ENCODE results near the gene NKX2-8. TPM values are rescaled to one million over a fixed set of nuclear protein-coding genes. Genes with fewer than 3 reads are reported as not detected.

The NKX2-8 gene
- total RNA-seq, 1 donor from 2014 or later, result not detected

DNA sequence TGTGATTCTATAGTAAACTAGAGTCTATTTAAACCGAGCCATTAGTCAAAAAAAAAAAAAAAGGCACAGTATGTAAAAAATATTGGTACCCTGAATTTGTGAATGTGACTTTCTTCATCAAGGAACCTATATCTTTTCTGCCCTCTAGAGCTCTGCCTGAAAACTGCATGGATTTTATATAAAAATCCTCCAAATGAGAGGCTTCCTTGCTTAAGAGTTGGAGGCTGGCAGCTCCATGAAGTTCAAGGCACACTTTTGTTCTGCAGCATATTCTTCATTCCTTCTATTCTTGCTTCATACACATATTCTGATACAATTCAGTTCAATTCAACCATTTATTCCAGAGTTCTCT is 23.1 kb upstream of the NKX2-8 start:
- Histone ChIP-seq H3K27me3 (ENCODE audit: insufficient read depth, low read length) (no peaks in the 10 kb centered on the region), H2AFZ (ENCODE audit: low read depth, low read length) (no peak overlapping the region), H3K9ac (ENCODE audit: low read length) (no peak overlapping the region), H3K79me2 (ENCODE audit: insufficient read depth, low read length) (no peaks in the 10 kb centered on the region), H3K27ac (ENCODE audit: low read depth, low read length) (no peak overlapping the region), H3K9me3 (ENCODE audit: insufficient read depth, low read depth, low read length) (no peaks in the 10 kb centered on the region), H3K4me2 (ENCODE audit: low read length) (no peak overlapping the region), H4K20me1 (ENCODE audit: insufficient read depth, low read length) (no peaks in the 10 kb centered on the region), H3K4me1 (ENCODE audit: insufficient read depth, low read length) (no peaks in the 10 kb centered on the region), H3K4me3 (ENCODE audit: insufficient read depth, low read depth, low read length) (no peak overlapping the region), H3K36me3 (ENCODE audit: insufficient read depth, low read length) (no peaks in the 10 kb centered on the region)
- DNase-seq (ENCODE audit: low read depth) (no peak), FAIRE-seq (no peak)
- H3K4me1 Mint-ChIP-seq (ENCODE audit: low read depth, unreplicated experiment), result peaks cover 2% of the 10 kb centered on the region
- no peak for TF ChIP-seq EZH2 (IDR thresholded peaks at IDR 0.05; ENCODE audit: insufficient read depth, low read length)
- TF ChIP-seq, protein P1, sequence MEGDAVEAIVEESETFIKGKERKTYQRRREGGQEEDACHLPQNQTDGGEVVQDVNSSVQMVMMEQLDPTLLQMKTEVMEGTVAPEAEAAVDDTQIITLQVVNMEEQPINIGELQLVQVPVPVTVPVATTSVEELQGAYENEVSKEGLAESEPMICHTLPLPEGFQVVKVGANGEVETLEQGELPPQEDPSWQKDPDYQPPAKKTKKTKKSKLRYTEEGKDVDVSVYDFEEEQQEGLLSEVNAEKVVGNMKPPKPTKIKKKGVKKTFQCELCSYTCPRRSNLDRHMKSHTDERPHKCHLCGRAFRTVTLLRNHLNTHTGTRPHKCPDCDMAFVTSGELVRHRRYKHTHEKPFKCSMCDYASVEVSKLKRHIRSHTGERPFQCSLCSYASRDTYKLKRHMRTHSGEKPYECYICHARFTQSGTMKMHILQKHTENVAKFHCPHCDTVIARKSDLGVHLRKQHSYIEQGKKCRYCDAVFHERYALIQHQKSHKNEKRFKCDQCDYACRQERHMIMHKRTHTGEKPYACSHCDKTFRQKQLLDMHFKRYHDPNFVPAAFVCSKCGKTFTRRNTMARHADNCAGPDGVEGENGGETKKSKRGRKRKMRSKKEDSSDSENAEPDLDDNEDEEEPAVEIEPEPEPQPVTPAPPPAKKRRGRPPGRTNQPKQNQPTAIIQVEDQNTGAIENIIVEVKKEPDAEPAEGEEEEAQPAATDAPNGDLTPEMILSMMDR (IDR thresholded peaks at IDR 0.05; ENCODE audit: insufficient read depth, low read depth, low read length), result no peak
- no peaks in the 10 kb centered on the region for H3K36me3 Mint-ChIP-seq (ENCODE audit: low read depth, unreplicated experiment)
- H3K9me3 Mint-ChIP-seq (ENCODE audit: unreplicated experiment), result no peaks in the 10 kb centered on the region
- no peak overlapping the region for H3K27ac Mint-ChIP-seq (ENCODE audit: unreplicated experiment)
- H3K27me3 Mint-ChIP-seq (ENCODE audit: low read depth, unreplicated experiment), result peaks cover 29% of the 10 kb centered on the region
- H3K4me3 Mint-ChIP-seq (ENCODE audit: unreplicated experiment), result no peak overlapping the region

DNA sequence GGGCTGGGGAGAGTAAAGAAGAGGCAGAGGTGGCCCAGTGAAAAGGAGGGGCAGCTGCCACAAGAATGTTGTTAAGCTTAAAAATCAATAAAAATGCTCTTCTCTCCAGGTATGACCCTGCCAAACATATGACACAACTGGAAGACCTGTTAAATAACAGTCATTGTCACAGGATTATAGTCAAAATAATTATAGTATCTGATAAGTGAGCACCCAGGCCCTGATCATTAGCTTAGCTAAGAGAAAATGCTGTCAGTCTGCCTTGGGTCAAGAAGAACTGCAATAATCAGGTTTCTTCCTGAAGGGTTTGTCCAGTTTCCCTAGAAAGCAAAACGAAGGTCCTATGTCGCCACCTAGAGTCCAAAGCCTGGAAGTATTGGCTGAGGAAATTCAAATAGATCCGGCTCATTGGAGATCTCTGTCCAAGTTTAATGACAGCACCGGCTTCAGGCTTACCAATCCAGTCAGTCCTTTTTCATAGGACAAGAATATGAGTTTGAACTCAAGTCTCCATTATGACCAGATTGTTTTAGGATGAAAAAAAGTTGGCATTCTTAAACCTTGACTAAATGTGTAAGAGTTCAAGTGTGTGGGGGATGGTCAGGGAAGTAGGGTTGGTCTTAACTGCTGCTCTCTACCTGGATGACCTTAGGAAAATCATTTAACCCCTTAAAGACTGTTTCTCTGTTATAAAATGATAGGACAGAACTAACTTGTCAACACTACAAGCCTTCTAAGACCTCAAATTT is 22.5 kb upstream of the NKX2-8 start:
- Mint-ChIP-seq H3K9me3 (ENCODE audit: unreplicated experiment) (no peaks in the 10 kb centered on the region), H3K27ac (ENCODE audit: unreplicated experiment) (no peak overlapping the region), H3K36me3 (ENCODE audit: low read depth, unreplicated experiment) (no peaks in the 10 kb centered on the region), H3K4me3 (ENCODE audit: unreplicated experiment) (no peak overlapping the region), H3K4me1 (ENCODE audit: low read depth, unreplicated experiment) (peaks cover 2% of the 10 kb centered on the region), H3K27me3 (ENCODE audit: low read depth, unreplicated experiment) (peaks cover 28% of the 10 kb centered on the region)
- DNase-seq (ENCODE audit: low read depth) (peak; percentile 36), FAIRE-seq (peak; percentile 69)
- Histone ChIP-seq H3K27me3 (ENCODE audit: insufficient read depth, low read length) (no peaks in the 10 kb centered on the region), H3K27ac (ENCODE audit: low read depth, low read length) (no peak overlapping the region), H2AFZ (ENCODE audit: low read depth, low read length) (no peak overlapping the region), H3K79me2 (ENCODE audit: insufficient read depth, low read length) (no peaks in the 10 kb centered on the region), H3K9ac (ENCODE audit: low read length) (no peak overlapping the region), H4K20me1 (ENCODE audit: insufficient read depth, low read length) (no peaks in the 10 kb centered on the region), H3K36me3 (ENCODE audit: insufficient read depth, low read length) (no peaks in the 10 kb centered on the region), H3K4me2 (ENCODE audit: low read length) (no peak overlapping the region), H3K4me1 (ENCODE audit: insufficient read depth, low read length) (no peaks in the 10 kb centered on the region), H3K9me3 (ENCODE audit: insufficient read depth, low read depth, low read length) (no peaks in the 10 kb centered on the region), H3K4me3 (ENCODE audit: insufficient read depth, low read depth, low read length) (no peak overlapping the region)
- TF ChIP-seq EZH2 (IDR thresholded peaks at IDR 0.05; ENCODE audit: insufficient read depth, low read length), result no peak
- TF ChIP-seq, protein P1 (IDR thresholded peaks at IDR 0.05; ENCODE audit: insufficient read depth, low read depth, low read length), result peak; percentile 90

DNA sequence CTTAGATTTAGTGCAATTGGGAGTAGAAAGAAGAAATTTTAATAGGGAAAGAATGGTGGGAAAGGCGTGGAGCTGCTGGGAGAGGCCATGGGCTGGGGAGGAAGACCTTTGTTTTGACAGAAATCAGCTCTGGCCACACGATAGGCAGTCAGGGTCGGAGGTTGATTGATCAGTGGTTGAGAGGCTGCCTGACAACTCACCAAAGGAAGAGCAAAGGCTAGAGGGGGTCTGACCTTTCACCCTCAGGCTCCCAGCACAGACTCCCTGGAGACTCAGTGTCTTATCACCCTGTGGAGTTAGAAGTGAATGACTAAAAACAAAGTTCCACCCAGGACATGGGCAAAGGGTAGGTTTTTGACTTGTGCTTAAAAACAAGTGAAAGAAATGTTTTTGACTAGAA is 18.0 kb upstream of the NKX2-8 start:
- H3K79me2 ChIP-seq (ENCODE audit: insufficient read depth, low read length), result no peaks in the 10 kb centered on the region
- FAIRE-seq, result no peak
- peaks cover 2% of the 10 kb centered on the region for H3K4me1 Mint-ChIP-seq (ENCODE audit: low read depth, unreplicated experiment)
- H2AFZ ChIP-seq (ENCODE audit: low read depth, low read length), result no peak overlapping the region
- DNase-seq (ENCODE audit: low read depth), result no peak
- H3K27me3 ChIP-seq (ENCODE audit: insufficient read depth, low read length), result peaks cover 2% of the 10 kb centered on the region
- no peaks in the 10 kb centered on the region for H4K20me1 ChIP-seq (ENCODE audit: insufficient read depth, low read length)
- H3K4me2 ChIP-seq (ENCODE audit: low read length), result no peak overlapping the region
- no peak overlapping the region for H3K27ac ChIP-seq (ENCODE audit: low read depth, low read length)
- TF ChIP-seq, protein P1 (IDR thresholded peaks at IDR 0.05; ENCODE audit: insufficient read depth, low read depth, low read length), result no peak
- TF ChIP-seq EZH2 (IDR thresholded peaks at IDR 0.05; ENCODE audit: insufficient read depth, low read length), result no peak
- H3K4me1 ChIP-seq (ENCODE audit: insufficient read depth, low read length), result no peaks in the 10 kb centered on the region
- H3K4me3 Mint-ChIP-seq (ENCODE audit: unreplicated experiment), result no peak overlapping the region
- no peaks in the 10 kb centered on the region for H3K36me3 ChIP-seq (ENCODE audit: insufficient read depth, low read length)
- peaks cover 22% of the 10 kb centered on the region for H3K27me3 Mint-ChIP-seq (ENCODE audit: low read depth, unreplicated experiment)
- no peak overlapping the region for H3K4me3 ChIP-seq (ENCODE audit: insufficient read depth, low read depth, low read length)
- no peaks in the 10 kb centered on the region for H3K36me3 Mint-ChIP-seq (ENCODE audit: low read depth, unreplicated experiment)
- no peak overlapping the region for H3K9ac ChIP-seq (ENCODE audit: low read length)
- H3K9me3 Mint-ChIP-seq (ENCODE audit: unreplicated experiment), result no peaks in the 10 kb centered on the region
- H3K9me3 ChIP-seq (ENCODE audit: insufficient read depth, low read depth, low read length), result no peaks in the 10 kb centered on the region
- H3K27ac Mint-ChIP-seq (ENCODE audit: unreplicated experiment), result no peak overlapping the region

Data from astrocyte (in vitro differentiated cells and primary cell).